Activated CD4-positive, alpha-beta T cell treated with anti-CD3 and anti-CD28 coated beads, Interleukin-2, amount 10 ng/mL, durations not matched to agents 24 days and 14 days (primary cell): ENCODE data around the gene TRAPPC4. TPM values are rescaled to one million over a fixed set of nuclear protein-coding genes. Genes with fewer than 3 reads are reported as not detected.
"Not testable (repeated sequence)": the region's sequence is repeated elsewhere in the genome, so short reads cannot be mapped to it uniquely, and the experiment has no call there.

Experiments
- DNase-seq: peaks from one replicate; pipeline ENCODE4 v3.0.0; 2022
- H3K27ac Mint-ChIP-seq: one replicate; pipeline ENCODE4 v1.8.0; 2022; ENCODE audit warnings: mild to moderate bottlenecking, mixed read lengths
- H3K27me3 Mint-ChIP-seq: one replicate; pipeline ENCODE4 v1.8.0; 2022; ENCODE audit warnings: mixed read lengths
- H3K36me3 Mint-ChIP-seq: one replicate; pipeline ENCODE4 v1.8.0; 2022; ENCODE audit warnings: low read depth, mild to moderate bottlenecking, mixed read lengths
- H3K4me1 Mint-ChIP-seq: one replicate; pipeline ENCODE4 v1.8.0; 2021; ENCODE audit warnings: mixed read lengths
- H3K4me3 Mint-ChIP-seq: one replicate; pipeline ENCODE4 v1.8.0; 2022; ENCODE audit warnings: mild to moderate bottlenecking, moderate library complexity, mixed read lengths
- H3K9me3 Mint-ChIP-seq: one replicate; pipeline ENCODE4 v1.8.0; 2021; ENCODE audit warnings: mixed read lengths
- intact Hi-C: fragments of 100-400 bp; cut with micrococcal nuclease; formaldehyde crosslinking; loops from one replicate; pipeline ENCODE4 v1.15.1; 2023
- total RNA-seq: library from RNA; stranded (reverse); gene quantifications from 2 replicates; pipeline ENCODE4 v1.2.3, GENCODE V29; 2022

Gene TRAPPC4
- total RNA-seq, 1 donor from 2014 or later, result 141 TPM

- no peaks in the 10 kb centered on the region for H3K27me3 Mint-ChIP-seq
- no peak overlapping the region for H3K4me3 Mint-ChIP-seq
- peak overlapping the region; percentile 48 for H3K27ac Mint-ChIP-seq
- peaks cover 74% of the 10 kb centered on the region for H3K36me3 Mint-ChIP-seq
- intact Hi-C loops, result no loop called here
- DNase-seq, result no peak
- peaks cover 36% of the 10 kb centered on the region for H3K4me1 Mint-ChIP-seq
- no peaks in the 10 kb centered on the region for H3K9me3 Mint-ChIP-seq
Observed at GRCh38 chr11:119052163-119052814, 33.7 kb downstream of the TRAPPC4 start.

DNA sequence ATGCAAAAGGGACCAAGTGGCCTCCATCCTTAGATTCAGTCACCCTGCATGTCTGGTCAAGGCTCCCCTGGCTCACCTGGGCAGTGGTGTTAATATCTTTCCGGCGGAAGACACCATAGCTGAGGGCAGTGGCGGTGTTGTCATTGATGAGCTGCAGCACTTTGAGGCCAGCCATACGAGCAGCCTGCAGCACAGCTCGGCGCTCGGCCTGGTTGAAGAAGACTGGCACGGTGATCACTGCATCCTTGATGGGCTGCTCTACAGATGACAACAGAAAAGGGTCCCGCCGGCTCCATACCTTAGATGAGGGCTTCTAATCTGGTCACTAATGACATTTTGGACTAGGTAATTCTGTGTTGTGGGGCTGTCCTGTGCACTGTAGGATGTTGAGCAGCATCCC is 35.9 kb downstream of the TRAPPC4 start:
- Mint-ChIP-seq H3K36me3 (peaks cover 59% of the 10 kb centered on the region), H3K9me3 (no peaks in the 10 kb centered on the region), H3K27ac (no peak overlapping the region), H3K4me1 (peaks cover 46% of the 10 kb centered on the region), H3K27me3 (no peaks in the 10 kb centered on the region), H3K4me3 (no peak overlapping the region)
- intact Hi-C loops, result no loop called here
- no peak for DNase-seq

DNA sequence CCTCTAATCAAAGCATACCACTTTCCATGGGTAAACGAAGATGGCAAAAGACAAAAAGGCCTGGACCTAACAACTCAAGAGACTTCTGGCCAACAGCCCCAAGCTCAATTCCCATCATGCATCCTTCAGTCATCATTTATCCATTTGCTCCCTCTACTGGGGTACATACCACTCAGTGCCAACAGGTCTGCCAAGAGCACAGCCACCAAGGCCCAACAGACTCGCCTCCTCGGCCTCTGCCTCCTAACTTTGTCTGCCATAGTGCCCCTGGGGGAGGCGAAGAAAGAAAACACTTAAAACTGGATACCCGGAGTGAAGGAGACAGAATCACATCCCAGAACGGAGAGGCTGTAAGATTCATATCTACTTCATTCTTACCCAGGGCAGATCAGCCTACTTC is 37.3 kb downstream of the TRAPPC4 start:
- Mint-ChIP-seq H3K36me3 (peaks cover 51% of the 10 kb centered on the region), H3K27ac (peak overlapping the region; percentile 80), H3K27me3 (no peaks in the 10 kb centered on the region), H3K9me3 (no peaks in the 10 kb centered on the region), H3K4me1 (peaks cover 45% of the 10 kb centered on the region), H3K4me3 (peak overlapping the region; percentile 95)
- peak; percentile 75 for DNase-seq
- intact Hi-C loops, result loop anchor here (5.0 kb wide), 1 partner anchor 59 kb away; the partner anchor contains the start of gene CENATAC

DNA sequence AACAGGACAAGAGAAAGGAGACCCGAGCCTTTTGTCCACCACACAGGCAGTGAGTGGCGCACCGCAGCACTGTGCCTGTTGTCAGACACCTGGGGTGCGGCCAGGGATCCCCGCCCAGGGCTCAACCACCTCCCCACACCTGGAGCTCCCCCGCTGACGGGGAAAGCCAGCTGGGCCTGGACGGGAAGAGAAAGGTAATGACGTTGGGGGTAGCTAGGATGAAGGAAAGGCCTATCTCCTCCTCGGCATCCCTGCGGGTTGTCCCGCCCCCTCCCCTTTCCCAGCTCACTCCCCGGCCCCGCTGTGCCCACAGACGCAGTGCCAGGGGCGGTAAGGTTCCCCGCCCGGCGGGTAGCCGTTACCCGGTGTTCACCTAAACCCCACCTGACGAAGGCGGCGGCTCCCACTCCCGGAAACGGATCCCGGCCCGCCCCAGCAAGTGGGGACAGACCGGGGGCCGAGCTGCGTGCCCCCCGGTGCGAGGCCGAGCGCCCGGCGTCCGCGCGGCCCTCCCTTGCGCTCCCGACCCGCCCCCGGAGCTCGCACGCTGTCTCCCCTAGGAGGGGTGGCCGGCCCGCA is 37.9 kb downstream of the TRAPPC4 start:
- Mint-ChIP-seq H3K4me1 (peaks cover 41% of the 10 kb centered on the region), H3K27me3 (no peaks in the 10 kb centered on the region), H3K36me3 (peaks cover 45% of the 10 kb centered on the region), H3K4me3 (peak overlapping the region; percentile 95), H3K27ac (peak overlapping the region; percentile 98), H3K9me3 (no peaks in the 10 kb centered on the region)
- intact Hi-C loops, result loop anchor here (5.0 kb wide), 1 partner anchor 59 kb away; the partner anchor contains the start of gene CENATAC
- peak; percentile 83 for DNase-seq

DNA sequence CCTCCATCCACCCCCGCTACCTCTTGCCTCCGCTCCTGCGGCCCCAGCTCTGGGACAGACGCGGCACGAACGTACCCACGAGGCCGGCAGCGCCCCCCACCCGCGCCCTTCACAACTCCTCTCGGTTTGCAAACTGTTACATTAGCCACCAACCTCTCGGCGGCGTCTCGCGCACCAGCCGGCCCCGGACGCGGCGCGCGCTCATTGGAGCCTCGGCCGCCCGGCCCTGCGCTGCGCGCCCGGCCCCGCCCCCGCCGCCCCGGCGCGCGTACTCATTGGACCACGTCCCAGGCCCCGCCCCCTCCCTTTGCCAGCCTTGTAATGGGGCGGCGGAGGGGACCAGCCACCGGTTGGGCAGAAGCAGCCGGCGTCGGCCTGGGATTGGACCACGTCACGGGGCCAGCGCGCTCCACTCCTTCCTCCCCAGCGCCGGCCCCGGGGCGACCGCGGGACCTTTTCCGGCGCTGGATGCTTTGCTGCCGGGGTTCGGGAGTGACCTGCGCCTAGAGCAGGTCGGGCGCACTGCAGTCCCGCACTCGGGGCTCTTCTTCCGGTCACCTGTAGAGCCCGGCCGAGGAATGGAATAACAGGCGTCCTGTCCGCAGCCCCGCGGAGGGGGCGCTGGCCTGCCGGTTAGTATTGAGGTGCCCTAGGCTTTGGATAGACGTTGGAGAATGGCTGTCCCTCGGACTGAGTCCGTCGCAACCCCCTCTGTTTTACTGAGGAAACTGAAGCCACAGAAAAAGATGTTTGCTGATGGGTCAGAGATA is 38.6 kb downstream of the TRAPPC4 start, which contains the start of gene HYOU1:
HYOU1 (minus strand) TSS at position 206 of the 770 bp plus-strand sequence. CDS start 1,045 bp downstream, outside the sequence.
- Mint-ChIP-seq H3K36me3 (peaks cover 40% of the 10 kb centered on the region), H3K4me1 (peaks cover 36% of the 10 kb centered on the region), H3K27me3 (no peaks in the 10 kb centered on the region), H3K27ac (peak within 1 kb of the TSS; percentile 98), H3K4me3 (peak within 1 kb of the TSS; percentile 95), H3K9me3 (no peaks in the 10 kb centered on the region)
- intact Hi-C loops, result loop anchor here (1.0 to 5.0 kb wide), 8 partner anchors 10 to 64 kb away; partner anchors contain the start of genes CENATAC, DPAGT1, HINFP and HMBS
- peak; percentile 99 for DNase-seq

DNA sequence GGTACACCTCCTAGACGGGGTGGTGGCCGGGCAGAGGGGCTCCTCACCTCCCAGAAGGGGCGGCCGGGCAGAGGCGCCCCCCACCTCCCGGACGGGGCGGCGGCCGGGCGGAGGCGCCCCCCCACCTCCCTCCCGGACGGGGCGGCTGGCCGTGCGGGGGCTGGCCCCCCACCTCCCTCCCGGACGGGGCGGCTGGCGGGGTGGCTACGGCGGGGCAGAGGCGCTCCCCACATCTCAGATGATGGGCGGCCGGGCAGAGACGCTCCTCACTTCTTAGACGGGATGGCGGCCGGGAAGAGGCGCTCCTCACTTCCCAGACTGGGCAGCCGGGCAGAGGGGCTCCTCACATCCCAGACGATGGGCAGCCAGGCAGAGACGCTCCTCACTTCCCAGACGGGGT is 40.6 kb downstream of the TRAPPC4 start:
- intact Hi-C loops, result loop anchor here (5.0 kb wide), 1 partner anchor 62 kb away; the partner anchor contains the start of gene CENATAC
- H3K4me1 Mint-ChIP-seq, result peaks cover 24% of the 10 kb centered on the region
- H3K27ac Mint-ChIP-seq, H3K9me3 Mint-ChIP-seq, DNase-seq, H3K27me3 Mint-ChIP-seq, H3K4me3 Mint-ChIP-seq: not testable (repeated sequence)
- peaks cover 24% of the 10 kb centered on the region for H3K36me3 Mint-ChIP-seq

GRCh38 chr11:119061256-119061655 is 42.7 kb downstream of the TRAPPC4 start:
- intact Hi-C loops, result no loop called here
- no peaks in the 10 kb centered on the region for H3K27me3 Mint-ChIP-seq
- peaks cover 20% of the 10 kb centered on the region for H3K4me1 Mint-ChIP-seq
- H3K9me3 Mint-ChIP-seq, result no peaks in the 10 kb centered on the region
- no peak overlapping the region for H3K4me3 Mint-ChIP-seq
- H3K36me3 Mint-ChIP-seq, result peaks cover 7% of the 10 kb centered on the region
- no peak for DNase-seq
- H3K27ac Mint-ChIP-seq, result no peak overlapping the region

- Mint-ChIP-seq H3K27ac (no peak overlapping the region), H3K36me3 (peaks cover 3% of the 10 kb centered on the region), H3K9me3 (no peaks in the 10 kb centered on the region), H3K4me3 (no peak overlapping the region), H3K27me3 (no peaks in the 10 kb centered on the region), H3K4me1 (peaks cover 25% of the 10 kb centered on the region)
- DNase-seq, result no peak
- intact Hi-C loops, result no loop called here
Observed at GRCh38 chr11:119062779-119063178, 44.2 kb downstream of the TRAPPC4 start.

- H3K36me3 Mint-ChIP-seq, result peaks cover 9% of the 10 kb centered on the region
- H3K4me1 Mint-ChIP-seq, result peaks cover 22% of the 10 kb centered on the region
- DNase-seq, result peak; percentile 87
- peak overlapping the region; percentile 40 for H3K27ac Mint-ChIP-seq
- peak overlapping the region; percentile 92 for H3K4me3 Mint-ChIP-seq
- H3K27me3 Mint-ChIP-seq, result no peaks in the 10 kb centered on the region
- intact Hi-C loops, result loop anchor here (2.0 to 5.0 kb wide), 2 partner anchors 131 to 257 kb away; no protein-coding TSS in a partner anchor
- no peaks in the 10 kb centered on the region for H3K9me3 Mint-ChIP-seq
Observed at GRCh38 chr11:119065369-119065768, 46.8 kb downstream of the TRAPPC4 start.

GRCh38 chr11:119067371-119068222 is 49.0 kb downstream of the TRAPPC4 start, which contains the start of gene VPS11:
VPS11 (plus strand) TSS chr11:119067818; CDS start chr11:119067824, 6 bp downstream.
- Mint-ChIP-seq H3K36me3 (peaks cover 25% of the 10 kb centered on the region), H3K27ac (peak within 1 kb of the TSS; percentile 93), H3K27me3 (no peaks in the 10 kb centered on the region), H3K4me3 (peak within 1 kb of the TSS; percentile 92), H3K4me1 (peaks cover 22% of the 10 kb centered on the region), H3K9me3 (no peaks in the 10 kb centered on the region)
- intact Hi-C loops, result loop anchor here (1.0 to 5.0 kb wide), 5 partner anchors 10 to 255 kb away; partner anchors contain the start of genes HMBS, HYOU1 and SLC37A4
- peak; percentile 99 for DNase-seq
